Vagina (tissue), 2 donors: Measurements from ENCODE around the gene CLSTN1.

Experiments
- CTCF ChIP-seq, 3 experiments: fragments of 450-650 bp in 2 of 3; fragments of 200-600 bp in 1 of 3; sonication (generic) in 1 of 3; IDR thresholded peaks; one replicate each; pipeline ENCODE4 v1.5.1; 2017 to 2019; ENCODE audit warnings: antibody characterized with exemption in 3 of 3, mild to moderate bottlenecking in 2 of 3, moderate library complexity in 2 of 3
- POLR2A ChIP-seq, 2 donors: fragments of 450-650 bp; IDR thresholded peaks; one replicate each; pipeline ENCODE4 v1.6.1; 2017; ENCODE audit warnings: antibody characterized with exemption in 2 of 2, mild to moderate bottlenecking in 2 of 2, moderate library complexity in 2 of 2

GRCh38 chr1:9731051-9731537 lies 92.7 kb downstream of the CLSTN1 start:
- TF ChIP-seq POLR2A (IDR thresholded peaks at IDR 0.05): no peak
- TF ChIP-seq CTCF (IDR thresholded peaks at IDR 0.05): no peak
